OCI-M1 (cell line): ENCODE data around the gene CELF4.
A peak's percentile ranks its signal among the peaks of the same experiment; 100 is the strongest.

Experiments used
- DNase-seq: peaks from one replicate; lab custom pipeline; 2025; lab: John Stamatoyannopoulos, UW

Gene CELF4

GRCh38 chr18:37280701-37281393 lies 284.8 kb downstream of the CELF4 start:
- DNase-seq = no peak

- no peak for DNase-seq
Measured at GRCh38 chr18:37277804-37278203, 287.8 kb downstream of the CELF4 start.

GRCh38 chr18:37276111-37276890 lies 289.3 kb downstream of the CELF4 start:
- DNase-seq = no peak

- no peak for DNase-seq
Measured at GRCh38 chr18:37275237-37275741, 290.3 kb downstream of the CELF4 start.

GRCh38 chr18:37274309-37275236 lies 291.0 kb downstream of the CELF4 start:
- no peak for DNase-seq

GRCh38 chr18:37272841-37273240 lies 292.8 kb downstream of the CELF4 start:
- no peak for DNase-seq

- DNase-seq = peak; percentile 2
Measured at GRCh38 chr18:37272226-37272625, 293.4 kb downstream of the CELF4 start.

- DNase-seq = no peak
Measured at GRCh38 chr18:37270666-37271052, 294.9 kb downstream of the CELF4 start.

GRCh38 chr18:37270038-37270665 lies 295.4 kb downstream of the CELF4 start:
- DNase-seq = peak; percentile 69

GRCh38 chr18:37266290-37266689 lies 299.3 kb downstream of the CELF4 start:
- DNase-seq = peak; percentile 5

GRCh38 chr18:37265382-37265781 lies 300.2 kb downstream of the CELF4 start:
- DNase-seq = no peak

- no peak for DNase-seq
Measured at GRCh38 chr18:37264956-37265355, 300.6 kb downstream of the CELF4 start.

- no peak for DNase-seq
Measured at GRCh38 chr18:37261988-37262387, 303.6 kb downstream of the CELF4 start.

- DNase-seq = no peak
Measured at GRCh38 chr18:37261246-37261840, 304.3 kb downstream of the CELF4 start.

GRCh38 chr18:37260367-37261093 lies 305.1 kb downstream of the CELF4 start:
- no peak for DNase-seq

GRCh38 chr18:37259711-37260110 lies 305.9 kb downstream of the CELF4 start:
- DNase-seq = no peak

GRCh38 chr18:37258819-37259218 lies 306.8 kb downstream of the CELF4 start:
- DNase-seq = no peak

- no peak for DNase-seq
Measured at GRCh38 chr18:37258131-37258530, 307.5 kb downstream of the CELF4 start.

- no peak for DNase-seq
Measured at GRCh38 chr18:37254973-37255372, 310.6 kb downstream of the CELF4 start.

- DNase-seq = no peak
Measured at GRCh38 chr18:37254236-37254754, 311.3 kb downstream of the CELF4 start.
